Measurements from ENCODE around the gene RPA4.

Gene RPA4

GRCh38 chrX:96929036-96929435 lies 45.3 kb downstream of the RPA4 start:
- Histone ChIP-seq H3K27me3 (ENCODE audit: insufficient read depth, poor library complexity, severe bottlenecking) (no peaks in the 10 kb centered on the region), H3K27ac (replicated peaks) (no peak overlapping the region), H3K4me3 (replicated peaks; ENCODE audit: insufficient read depth, low read length) (no peak overlapping the region)
- TF ChIP-seq SPI1 (IDR thresholded peaks at IDR 0.05; ENCODE audit: borderline replicate concordance, low read depth), result no peak
- TF ChIP-seq POLR2AphosphoS5 (IDR thresholded peaks at IDR 0.05; ENCODE audit: low read depth), result no peak
- TF ChIP-seq, protein P1, sequence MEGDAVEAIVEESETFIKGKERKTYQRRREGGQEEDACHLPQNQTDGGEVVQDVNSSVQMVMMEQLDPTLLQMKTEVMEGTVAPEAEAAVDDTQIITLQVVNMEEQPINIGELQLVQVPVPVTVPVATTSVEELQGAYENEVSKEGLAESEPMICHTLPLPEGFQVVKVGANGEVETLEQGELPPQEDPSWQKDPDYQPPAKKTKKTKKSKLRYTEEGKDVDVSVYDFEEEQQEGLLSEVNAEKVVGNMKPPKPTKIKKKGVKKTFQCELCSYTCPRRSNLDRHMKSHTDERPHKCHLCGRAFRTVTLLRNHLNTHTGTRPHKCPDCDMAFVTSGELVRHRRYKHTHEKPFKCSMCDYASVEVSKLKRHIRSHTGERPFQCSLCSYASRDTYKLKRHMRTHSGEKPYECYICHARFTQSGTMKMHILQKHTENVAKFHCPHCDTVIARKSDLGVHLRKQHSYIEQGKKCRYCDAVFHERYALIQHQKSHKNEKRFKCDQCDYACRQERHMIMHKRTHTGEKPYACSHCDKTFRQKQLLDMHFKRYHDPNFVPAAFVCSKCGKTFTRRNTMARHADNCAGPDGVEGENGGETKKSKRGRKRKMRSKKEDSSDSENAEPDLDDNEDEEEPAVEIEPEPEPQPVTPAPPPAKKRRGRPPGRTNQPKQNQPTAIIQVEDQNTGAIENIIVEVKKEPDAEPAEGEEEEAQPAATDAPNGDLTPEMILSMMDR (IDR thresholded peaks at IDR 0.05; ENCODE audit: insufficient read depth, low read length), result no peak
- no peak for TF ChIP-seq GABPA (IDR thresholded peaks at IDR 0.05; ENCODE audit: low read depth)
- no peak for TF ChIP-seq REST (IDR thresholded peaks at IDR 0.05; ENCODE audit: insufficient replicate concordance, low read depth)
- DNase-seq (ENCODE audit: low read depth in 1 of 2, low spot score in 1 of 2), result no peak
